Activated CD8-positive, alpha-beta T cell treated with anti-CD3 and anti-CD28 coated beads for 36 hours (primary cell): ENCODE measurements around the gene EPN1. TPM values are rescaled to one million over a fixed set of nuclear protein-coding genes. Genes with fewer than 3 reads are reported as not detected.
A peak's percentile ranks its signal among the peaks of the same experiment; 100 is the strongest.

ENCODE experiments used
- ATAC-seq: fragments of 200-7000 bp; cut with Tn5 transposase; one replicate; pipeline ENCODE4 v1.10.0; 2021; ENCODE audit warnings: mild to moderate bottlenecking, moderate library complexity
- CTCF ChIA-PET: fragments of 350-600 bp; sonication (Branson Sonifier 250); formaldehyde crosslinking; loops from one replicate; lab custom pipeline; 2021; ENCODE audit warnings: antibody characterized with exemption; lab: Charles Lee
- POLR2A ChIA-PET: fragments of 350-600 bp; sonication (Branson Sonifier 250); formaldehyde crosslinking; loops from one replicate; lab custom pipeline; 2021; ENCODE audit warnings: antibody characterized with exemption; lab: Charles Lee
- DNase-seq: peaks from one replicate; pipeline ENCODE4 v3.0.0-alpha.2; 2020
- H3K27ac Mint-ChIP-seq: one replicate; pipeline ENCODE4 v1.8.0; 2021; ENCODE audit warnings: mild to moderate bottlenecking, mixed read lengths
- H3K27me3 Mint-ChIP-seq: one replicate; pipeline ENCODE4 v1.8.0; 2021; ENCODE audit warnings: mixed read lengths
- H3K36me3 Mint-ChIP-seq: one replicate; pipeline ENCODE4 v1.8.0; 2021; ENCODE audit warnings: low read depth, mixed read lengths
- H3K4me1 Mint-ChIP-seq: one replicate; pipeline ENCODE4 v1.8.0; 2021; ENCODE audit warnings: low read depth, mixed read lengths
- H3K4me3 Mint-ChIP-seq: one replicate; pipeline ENCODE4 v1.8.0; 2021; ENCODE audit warnings: mild to moderate bottlenecking, moderate library complexity, mixed read lengths
- H3K9me3 Mint-ChIP-seq: one replicate; pipeline ENCODE4 v1.8.0; 2021; ENCODE audit warnings: mixed read lengths
- intact Hi-C: fragments of 100-400 bp; cut with micrococcal nuclease; formaldehyde crosslinking; loops from one replicate; pipeline ENCODE4 v1.10.0; 2022
- total RNA-seq, 2 experiments: library from RNA; stranded (reverse); gene quantifications; one replicate each; pipeline ENCODE4 v1.2.3, GENCODE V29; 2021
- TF ChIP-seq, protein P1 (sequence below): fragments of 200-600 bp; IDR thresholded peaks from one replicate; pipeline ENCODE4 v1.8.0; 2022; ENCODE audit warnings: antibody characterized with exemption, mild to moderate bottlenecking

The EPN1 gene
- total RNA-seq = 10 to 100 TPM; 36.2 to 37.7 TPM

DNA sequence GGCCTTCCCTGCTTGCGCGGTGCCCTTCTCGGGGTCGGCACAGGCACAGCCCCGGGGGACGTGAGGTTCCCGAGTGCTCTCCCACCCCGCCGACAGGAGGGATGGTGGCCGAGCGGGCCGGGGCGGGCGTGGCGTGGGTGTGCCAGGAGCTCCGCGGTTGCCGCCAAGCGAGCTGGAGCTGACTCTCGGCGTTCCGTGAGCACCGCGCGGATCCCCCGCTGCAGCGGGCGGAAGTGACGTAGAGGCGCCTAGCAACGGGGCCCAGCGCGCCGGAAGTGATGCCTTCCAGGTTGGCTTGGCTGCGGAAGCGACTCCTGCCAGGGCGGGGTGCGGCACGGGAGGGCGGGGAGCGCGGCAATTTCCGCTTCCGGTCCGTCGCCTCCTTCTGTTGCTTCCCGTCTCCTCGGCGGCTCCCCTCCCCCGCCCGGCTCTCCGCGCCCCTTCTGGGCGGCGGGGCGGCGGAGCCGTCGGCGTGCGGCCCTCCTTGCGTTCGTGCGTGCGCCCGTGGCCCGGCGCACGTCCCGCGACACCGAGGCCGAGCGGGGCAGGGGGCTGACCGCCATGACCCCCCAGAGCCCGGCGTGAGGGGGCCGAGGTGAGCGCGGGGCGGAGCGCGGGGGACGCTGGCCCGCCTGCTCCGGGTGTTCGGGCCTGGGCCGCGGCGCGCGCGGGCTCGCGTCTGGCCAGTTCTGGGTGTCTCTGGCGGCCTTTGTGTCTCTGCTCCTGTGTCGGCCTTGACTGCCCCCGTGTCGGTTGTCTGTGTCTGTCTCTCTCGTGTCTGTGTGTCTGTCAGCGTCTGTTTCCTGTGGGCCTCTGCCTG is at the start of gene EPN1:
TSS of gene EPN1 (plus strand) at position 386 of the 820 bp plus-strand sequence. CDS start 3,402 bp downstream, outside the sequence.
- intact Hi-C loops = no loop called here
- Mint-ChIP-seq H3K36me3 (peaks cover 54% of the 10 kb centered on the region), H3K27ac (peak within 1 kb of the TSS; percentile 96), H3K27me3 (no peaks in the 10 kb centered on the region), H3K9me3 (no peaks in the 10 kb centered on the region), H3K4me1 (peaks cover 60% of the 10 kb centered on the region), H3K4me3 (peak within 1 kb of the TSS; percentile 96)
- ATAC-seq (peak; percentile 94), DNase-seq (peak; percentile 98)
- TF ChIP-seq, protein P1, sequence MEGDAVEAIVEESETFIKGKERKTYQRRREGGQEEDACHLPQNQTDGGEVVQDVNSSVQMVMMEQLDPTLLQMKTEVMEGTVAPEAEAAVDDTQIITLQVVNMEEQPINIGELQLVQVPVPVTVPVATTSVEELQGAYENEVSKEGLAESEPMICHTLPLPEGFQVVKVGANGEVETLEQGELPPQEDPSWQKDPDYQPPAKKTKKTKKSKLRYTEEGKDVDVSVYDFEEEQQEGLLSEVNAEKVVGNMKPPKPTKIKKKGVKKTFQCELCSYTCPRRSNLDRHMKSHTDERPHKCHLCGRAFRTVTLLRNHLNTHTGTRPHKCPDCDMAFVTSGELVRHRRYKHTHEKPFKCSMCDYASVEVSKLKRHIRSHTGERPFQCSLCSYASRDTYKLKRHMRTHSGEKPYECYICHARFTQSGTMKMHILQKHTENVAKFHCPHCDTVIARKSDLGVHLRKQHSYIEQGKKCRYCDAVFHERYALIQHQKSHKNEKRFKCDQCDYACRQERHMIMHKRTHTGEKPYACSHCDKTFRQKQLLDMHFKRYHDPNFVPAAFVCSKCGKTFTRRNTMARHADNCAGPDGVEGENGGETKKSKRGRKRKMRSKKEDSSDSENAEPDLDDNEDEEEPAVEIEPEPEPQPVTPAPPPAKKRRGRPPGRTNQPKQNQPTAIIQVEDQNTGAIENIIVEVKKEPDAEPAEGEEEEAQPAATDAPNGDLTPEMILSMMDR = no peak
- ChIA-PET CTCF (interaction anchor here (0.6 kb wide), 1 partner anchor 42 kb away, joined by 3 read pairs; no protein-coding TSS in a partner anchor), POLR2A (interaction anchor here (0.7 to 2.2 kb wide), 3 partner anchors 9 to 40 kb away, joined by 3 to 13 read pairs (median 3); no protein-coding TSS in a partner anchor)

DNA sequence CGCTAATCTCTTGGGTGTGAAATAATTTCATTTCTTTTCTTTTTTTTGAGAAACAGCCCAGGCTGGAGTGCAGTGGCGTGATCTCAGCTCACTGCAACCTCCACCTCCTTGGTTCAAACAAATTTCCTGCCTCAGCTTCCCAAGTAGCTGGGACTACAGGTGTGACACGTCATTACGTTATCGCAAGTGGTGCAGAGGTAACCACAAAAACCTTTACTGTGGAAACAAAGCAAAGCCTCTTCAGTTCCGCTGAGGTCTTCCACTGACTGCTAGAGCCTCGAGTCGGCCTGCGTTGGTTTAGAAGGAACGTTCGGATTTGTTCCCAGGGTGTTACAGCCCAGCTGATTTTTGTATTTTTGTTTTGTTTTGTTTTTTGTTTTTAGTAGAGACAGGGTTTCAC is 48.7 kb upstream of the EPN1 start:
- CTCF ChIA-PET = interaction anchor here (0.8 to 3.3 kb wide), 14 partner anchors 10 to 324 kb away, joined by 3 to 18 read pairs (median 4); partner anchors contain the start of genes FIZ1, U2AF2 and ZNF865
- DNase-seq (peak; percentile 70), ATAC-seq (peak; percentile 16)
- POLR2A ChIA-PET = interaction anchor here (0.9 to 1.4 kb wide), 5 partner anchors 13 to 112 kb away, joined by 3 to 5 read pairs (median 4); no protein-coding TSS in a partner anchor
- peak overlapping the region; percentile 69 for H3K27ac Mint-ChIP-seq
- intact Hi-C loops = loop anchor here (5.0 kb wide), 1 partner anchor 109 kb away; no protein-coding TSS in a partner anchor
- H3K4me3 Mint-ChIP-seq = peak overlapping the region; percentile 52
- no peaks in the 10 kb centered on the region for H3K36me3 Mint-ChIP-seq
- peaks cover 6% of the 10 kb centered on the region for H3K27me3 Mint-ChIP-seq
- no peaks in the 10 kb centered on the region for H3K9me3 Mint-ChIP-seq
- peaks cover 34% of the 10 kb centered on the region for H3K4me1 Mint-ChIP-seq
- TF ChIP-seq, protein P1 = no peak

DNA sequence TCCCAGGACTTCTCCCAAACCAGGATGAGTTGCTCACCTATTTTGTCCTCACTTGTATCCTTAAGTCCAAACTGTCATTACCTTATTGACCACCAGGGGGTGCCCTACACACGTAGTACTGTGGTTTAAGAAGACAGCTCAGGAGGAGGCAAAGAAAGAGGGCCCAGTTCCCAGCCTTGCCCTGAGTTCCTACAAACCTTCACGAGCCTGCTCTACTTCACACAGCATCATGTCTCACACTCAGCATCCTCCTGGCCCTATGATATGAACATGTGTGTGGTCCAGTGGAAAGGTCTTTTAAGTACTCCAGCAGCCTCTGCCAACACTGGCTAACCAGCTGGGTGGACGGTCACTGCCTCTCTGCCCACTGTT is 42.6 kb upstream of the EPN1 start:
- H3K9me3 Mint-ChIP-seq = no peaks in the 10 kb centered on the region
- peak overlapping the region; percentile 63 for H3K27ac Mint-ChIP-seq
- intact Hi-C loops = no loop called here
- ATAC-seq (peak; percentile 55), DNase-seq (peak; percentile 98)
- peaks cover 23% of the 10 kb centered on the region for H3K36me3 Mint-ChIP-seq
- POLR2A ChIA-PET = interaction anchor here (0.7 to 1.4 kb wide), 3 partner anchors 14 to 26 kb away, joined by 3 read pairs; no protein-coding TSS in a partner anchor
- CTCF ChIA-PET = interaction anchor here (0.7 to 5.0 kb wide), 42 partner anchors 8 to 491 kb away, joined by 3 to 38 read pairs (median 4); partner anchors contain the start of genes CCDC106, FIZ1, ISOC2 and U2AF2
- H3K27me3 Mint-ChIP-seq = peaks cover 4% of the 10 kb centered on the region
- H3K4me1 Mint-ChIP-seq = peaks cover 34% of the 10 kb centered on the region
- H3K4me3 Mint-ChIP-seq = no peak overlapping the region
- TF ChIP-seq, protein P1 = peak; percentile 75

DNA sequence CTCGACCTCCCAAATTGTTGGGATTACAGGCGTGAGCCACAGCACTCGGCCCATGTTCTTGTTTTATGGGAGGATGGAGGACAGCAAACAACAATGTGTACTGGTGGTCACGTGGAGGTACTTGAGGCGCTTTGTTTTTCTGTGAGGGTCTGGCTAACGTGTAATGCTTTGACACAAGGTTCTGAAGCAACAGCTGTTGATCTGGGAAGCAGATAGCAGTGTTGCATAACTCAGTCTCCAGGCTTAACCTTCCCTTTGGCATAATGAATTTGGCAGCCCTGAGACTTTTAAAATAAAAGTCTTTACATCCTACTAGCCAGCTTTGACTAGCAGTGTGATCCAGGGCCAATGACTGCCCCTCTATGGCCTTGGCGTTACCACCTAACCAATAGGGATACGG is 41.2 kb upstream of the EPN1 start:
- DNase-seq = no peak
- intact Hi-C loops = no loop called here
- ATAC-seq = no peak
- TF ChIP-seq, protein P1 = no peak
- POLR2A ChIA-PET = interaction anchor here (0.7 to 1.9 kb wide), 5 partner anchors 9 to 119 kb away, joined by 3 to 6 read pairs (median 4); partner anchors contain the start of genes CCDC106 and FIZ1
- Mint-ChIP-seq H3K4me1 (peaks cover 44% of the 10 kb centered on the region), H3K4me3 (peak overlapping the region; percentile 99), H3K27me3 (no peaks in the 10 kb centered on the region), H3K27ac (peak overlapping the region; percentile 100), H3K9me3 (no peaks in the 10 kb centered on the region), H3K36me3 (peaks cover 32% of the 10 kb centered on the region)
- CTCF ChIA-PET = interaction anchor here (0.7 to 5.0 kb wide), 17 partner anchors 9 to 183 kb away, joined by 3 to 38 read pairs (median 20); partner anchors contain the start of genes CCDC106, FIZ1, U2AF2 and ZNF524
